ENCODE data around the gene ALKBH2.
"Not testable (repeated sequence)": the region's sequence is repeated elsewhere in the genome, so short reads cannot be mapped to it uniquely, and the experiment has no call there.

DNA sequence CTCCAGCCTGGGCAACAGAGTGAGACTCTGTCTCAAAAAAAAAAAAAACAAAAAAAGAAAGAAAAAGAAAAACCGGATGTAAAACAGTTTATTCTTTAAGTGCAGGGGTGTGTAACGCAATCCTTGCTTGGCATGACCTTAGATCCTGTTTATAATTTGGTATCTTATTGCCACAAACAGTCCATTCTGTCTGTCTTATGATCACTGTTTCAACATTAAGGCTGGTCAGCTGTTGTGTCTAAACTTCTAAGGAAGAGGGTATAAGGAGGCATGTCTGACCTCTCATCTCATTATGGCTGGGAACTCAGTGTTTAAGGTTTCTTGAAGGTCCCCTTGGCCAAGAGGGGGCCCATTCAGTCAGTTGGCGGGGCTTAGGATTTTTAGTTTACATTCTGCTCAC is 44.6 kb downstream of the ALKBH2 start:
- TF ChIP-seq, protein P1, sequence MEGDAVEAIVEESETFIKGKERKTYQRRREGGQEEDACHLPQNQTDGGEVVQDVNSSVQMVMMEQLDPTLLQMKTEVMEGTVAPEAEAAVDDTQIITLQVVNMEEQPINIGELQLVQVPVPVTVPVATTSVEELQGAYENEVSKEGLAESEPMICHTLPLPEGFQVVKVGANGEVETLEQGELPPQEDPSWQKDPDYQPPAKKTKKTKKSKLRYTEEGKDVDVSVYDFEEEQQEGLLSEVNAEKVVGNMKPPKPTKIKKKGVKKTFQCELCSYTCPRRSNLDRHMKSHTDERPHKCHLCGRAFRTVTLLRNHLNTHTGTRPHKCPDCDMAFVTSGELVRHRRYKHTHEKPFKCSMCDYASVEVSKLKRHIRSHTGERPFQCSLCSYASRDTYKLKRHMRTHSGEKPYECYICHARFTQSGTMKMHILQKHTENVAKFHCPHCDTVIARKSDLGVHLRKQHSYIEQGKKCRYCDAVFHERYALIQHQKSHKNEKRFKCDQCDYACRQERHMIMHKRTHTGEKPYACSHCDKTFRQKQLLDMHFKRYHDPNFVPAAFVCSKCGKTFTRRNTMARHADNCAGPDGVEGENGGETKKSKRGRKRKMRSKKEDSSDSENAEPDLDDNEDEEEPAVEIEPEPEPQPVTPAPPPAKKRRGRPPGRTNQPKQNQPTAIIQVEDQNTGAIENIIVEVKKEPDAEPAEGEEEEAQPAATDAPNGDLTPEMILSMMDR (IDR thresholded peaks at IDR 0.05), result not testable (repeated sequence)
- TF ChIP-seq POLR2AphosphoS5 (IDR thresholded peaks at IDR 0.05; ENCODE audit: insufficient read depth in 1 of 2, low read depth in 1 of 2), result not testable (repeated sequence)
